Mucosa of rectum (tissue), 2 donors: ENCODE results near the gene NIFK.
"Not testable (repeated sequence)": the region's sequence is repeated elsewhere in the genome, so short reads cannot be mapped to it uniquely, and the experiment has no call there.

ENCODE experiments used
- H3K27ac ChIP-seq, 2 donors: one replicate each; pipeline ENCODE4 v1.7.0; 2013; ENCODE audit warnings: inconsistent platforms in 2 of 2, low read depth in 2 of 2, low read length in 2 of 2
- H3K27me3 ChIP-seq, 2 donors: one replicate each; pipeline ENCODE4 v1.7.0; 2013; ENCODE audit warnings: low read length in 2 of 2; ENCODE audit not compliant: control insufficient read depth in 2 of 2, insufficient read depth in 2 of 2
- H3K36me3 ChIP-seq, 2 donors: one replicate each; pipeline ENCODE4 v1.7.0; 2013; ENCODE audit warnings: low read length in 2 of 2; ENCODE audit not compliant: control insufficient read depth in 2 of 2, insufficient read depth in 2 of 2
- H3K4me1 ChIP-seq, 2 donors: one replicate each; pipeline ENCODE4 v1.7.0; 2013; ENCODE audit warnings: low read length in 2 of 2, mild to moderate bottlenecking in 1 of 2; ENCODE audit not compliant: control insufficient read depth in 2 of 2, insufficient read depth in 2 of 2
- H3K4me3 ChIP-seq, 2 donors: one replicate each; pipeline ENCODE4 v1.7.0; 2013; ENCODE audit warnings: low read length in 2 of 2
- H3K9ac ChIP-seq, 2 donors: one replicate each; pipeline ENCODE4 v1.7.0; 2013; ENCODE audit warnings: low read length in 2 of 2, low read depth in 1 of 2, mild to moderate bottlenecking in 1 of 2
- H3K9me3 ChIP-seq, 2 donors: one replicate each; pipeline ENCODE4 v1.7.0; 2013; ENCODE audit warnings: low read length in 2 of 2; ENCODE audit not compliant: control insufficient read depth in 2 of 2
- donor health status: healthy.
- donor health status: Normal muscosa, but diverticular disease.

Gene NIFK

DNA sequence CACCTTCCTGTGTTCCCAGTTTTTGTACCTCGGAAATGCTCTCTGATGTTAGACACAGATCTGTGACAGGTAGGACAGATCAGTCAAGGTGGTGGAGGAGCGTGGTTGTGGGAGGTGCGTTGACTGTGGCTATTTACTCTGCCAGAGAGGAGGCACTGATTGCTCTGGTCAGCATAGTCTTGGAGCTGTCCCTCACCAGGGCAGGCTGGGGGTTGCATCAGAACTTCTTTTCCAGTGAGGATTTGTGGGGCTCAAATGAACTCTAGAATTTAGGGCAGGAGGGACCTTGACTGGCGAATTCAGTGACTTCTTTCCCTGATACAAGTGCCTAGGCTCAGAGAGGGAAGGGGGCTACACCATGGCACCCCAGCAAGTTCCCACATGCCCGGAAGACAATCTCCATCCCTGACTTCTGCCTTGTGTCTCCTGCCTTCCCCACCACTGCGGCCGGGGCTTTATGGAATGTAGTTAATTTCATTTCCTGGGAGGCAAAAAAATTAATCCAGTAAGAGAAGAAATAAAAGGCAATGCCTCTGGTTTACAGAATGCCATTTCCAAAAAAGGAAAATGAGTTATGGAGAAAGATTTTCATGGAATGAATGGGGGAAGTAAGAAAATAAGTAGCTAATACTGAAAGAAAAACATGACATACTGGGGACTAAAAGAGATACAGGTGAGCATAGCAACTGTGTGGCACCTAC lies 26.1 kb downstream of the NIFK start:
- Histone ChIP-seq H3K9me3 (no peaks in the 10 kb centered on the region), H3K27ac (no peak overlapping the region), H3K4me3 (no peak overlapping the region), H3K4me1 (peaks cover 0 to 3% of the 10 kb centered on the region in 2 donors), H3K36me3 (no peaks in the 10 kb centered on the region), H3K9ac (no peak overlapping the region), H3K27me3 (no peaks in the 10 kb centered on the region)

DNA sequence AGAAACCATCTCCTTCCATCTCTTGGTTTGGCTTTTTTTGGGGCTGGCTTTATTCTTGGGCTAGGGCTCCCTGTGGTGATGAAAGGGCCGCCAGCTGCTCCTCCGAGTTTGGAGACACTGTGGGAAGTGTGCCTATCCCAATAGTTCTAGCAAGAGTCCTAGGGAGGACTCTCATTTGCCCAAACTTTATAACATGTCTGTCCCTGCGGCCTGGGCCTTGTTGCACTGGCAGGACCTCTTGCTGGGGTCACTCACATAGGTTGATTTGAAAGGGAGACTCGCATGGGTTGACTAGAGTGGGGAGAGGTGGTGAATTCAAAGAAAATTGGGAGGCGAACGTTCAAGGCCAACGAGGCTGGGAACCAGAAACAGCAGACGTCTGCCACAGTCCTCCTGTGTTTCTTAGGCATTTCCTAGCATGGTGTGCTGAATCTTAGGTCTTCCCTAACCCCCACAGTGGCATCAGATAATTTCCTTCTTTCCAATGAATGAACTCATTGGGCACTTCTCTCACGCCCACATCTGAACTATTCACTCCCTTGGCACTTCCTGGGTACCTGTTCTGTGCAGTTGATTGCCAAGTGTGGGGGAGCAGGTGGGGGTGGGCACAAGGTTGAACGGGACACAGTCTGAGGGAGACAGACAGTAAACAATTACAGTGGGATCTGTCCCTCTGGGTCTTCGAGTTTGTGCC lies 26.8 kb downstream of the NIFK start:
- Histone ChIP-seq H3K4me1 (peaks cover 0 to 3% of the 10 kb centered on the region in 2 donors), H3K9ac (no peak overlapping the region), H3K4me3 (no peak overlapping the region), H3K9me3 (no peaks in the 10 kb centered on the region), H3K36me3 (no peaks in the 10 kb centered on the region), H3K27me3 (no peaks in the 10 kb centered on the region), H3K27ac (no peak overlapping the region)

DNA sequence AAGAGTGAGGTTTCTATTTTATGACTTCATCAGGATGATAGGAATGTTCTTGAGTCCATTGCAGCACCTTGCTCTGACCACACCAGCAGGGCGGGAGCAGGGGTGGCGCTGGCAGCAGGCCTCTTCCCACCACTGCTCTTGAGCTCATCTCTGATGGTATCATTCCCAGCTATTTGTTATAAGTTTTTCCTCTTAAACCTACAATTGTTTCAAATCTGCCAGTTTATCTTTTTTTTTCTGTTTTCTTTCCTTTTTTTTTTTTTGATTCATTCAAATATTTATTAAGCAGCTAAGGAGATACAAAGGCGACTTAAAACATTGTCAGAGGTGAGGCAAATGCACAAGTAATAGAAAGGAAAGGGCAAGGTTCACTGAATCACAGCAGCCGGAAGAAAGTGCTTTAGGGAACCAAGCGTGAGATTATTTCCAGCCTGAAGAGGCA lies 28.7 kb downstream of the NIFK start:
- peaks cover 0 to 3% of the 10 kb centered on the region in 2 donors for H3K4me1 ChIP-seq
- H3K36me3 ChIP-seq: no peaks in the 10 kb centered on the region
- H3K27ac ChIP-seq: peak overlapping the region; percentile 70 to 76
- no peak overlapping the region for H3K9ac ChIP-seq
- H3K27me3 ChIP-seq: no peaks in the 10 kb centered on the region
- H3K4me3 ChIP-seq: peak overlapping the region; percentile 28 to 61
- no peaks in the 10 kb centered on the region for H3K9me3 ChIP-seq

DNA sequence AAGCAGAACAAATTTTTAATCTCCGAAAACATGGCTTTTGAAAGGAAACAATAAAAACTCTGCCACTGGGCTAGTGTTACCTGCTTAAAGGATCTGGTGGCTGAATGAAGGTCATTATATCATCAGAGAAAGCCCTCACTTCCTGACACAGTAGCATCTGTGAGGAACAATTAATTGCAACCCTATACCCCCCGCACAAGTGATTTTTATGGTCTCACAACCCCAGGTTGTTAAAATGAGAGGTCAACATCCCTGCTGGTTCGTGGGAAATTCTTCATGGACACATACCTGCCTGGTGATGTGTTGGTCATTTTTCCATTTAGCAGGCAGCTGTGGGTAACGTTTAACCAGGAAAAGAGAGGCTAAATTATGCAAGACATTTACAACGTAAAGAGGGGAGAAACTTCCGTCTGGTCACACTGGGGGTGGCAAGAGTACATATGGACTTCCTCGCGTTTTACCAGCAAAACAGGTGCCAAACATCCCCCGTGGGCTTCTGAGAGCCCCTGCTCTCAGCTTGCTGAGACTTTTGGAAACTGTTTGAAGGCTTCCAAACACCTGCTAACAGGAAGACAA lies 29.2 kb downstream of the NIFK start:
- peak overlapping the region; percentile 28 to 61 for H3K4me3 ChIP-seq
- H3K9me3 ChIP-seq: no peaks in the 10 kb centered on the region
- no peaks in the 10 kb centered on the region for H3K36me3 ChIP-seq
- no peak overlapping the region for H3K9ac ChIP-seq
- peak overlapping the region; percentile 70 to 76 for H3K27ac ChIP-seq
- peaks cover 0 to 3% of the 10 kb centered on the region in 2 donors for H3K4me1 ChIP-seq
- H3K27me3 ChIP-seq: no peaks in the 10 kb centered on the region

DNA sequence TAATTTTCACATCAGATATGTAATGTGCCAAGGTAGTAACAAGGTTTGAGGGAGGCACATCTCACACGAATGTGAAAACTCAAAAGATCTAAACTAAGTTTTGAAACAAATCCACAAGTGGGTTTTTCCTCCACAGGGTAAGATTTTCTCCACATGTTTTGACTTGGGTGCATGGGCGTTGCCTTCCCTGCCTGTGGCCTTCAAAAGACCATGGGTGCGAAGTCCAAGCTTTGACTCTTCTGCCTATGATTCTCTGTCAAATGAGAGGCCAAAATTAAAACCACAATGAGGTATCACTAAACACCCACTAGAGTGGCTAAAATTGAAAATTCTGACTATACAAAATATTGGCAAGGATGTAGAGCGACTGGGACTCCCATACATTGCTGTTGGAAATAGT lies 30.7 kb downstream of the NIFK start:
- no peak overlapping the region for H3K9ac ChIP-seq
- no peaks in the 10 kb centered on the region for H3K27me3 ChIP-seq
- no peak overlapping the region for H3K27ac ChIP-seq
- H3K9me3 ChIP-seq: no peaks in the 10 kb centered on the region
- no peaks in the 10 kb centered on the region for H3K36me3 ChIP-seq
- no peak overlapping the region for H3K4me3 ChIP-seq
- peaks cover 0 to 3% of the 10 kb centered on the region in 2 donors for H3K4me1 ChIP-seq

DNA sequence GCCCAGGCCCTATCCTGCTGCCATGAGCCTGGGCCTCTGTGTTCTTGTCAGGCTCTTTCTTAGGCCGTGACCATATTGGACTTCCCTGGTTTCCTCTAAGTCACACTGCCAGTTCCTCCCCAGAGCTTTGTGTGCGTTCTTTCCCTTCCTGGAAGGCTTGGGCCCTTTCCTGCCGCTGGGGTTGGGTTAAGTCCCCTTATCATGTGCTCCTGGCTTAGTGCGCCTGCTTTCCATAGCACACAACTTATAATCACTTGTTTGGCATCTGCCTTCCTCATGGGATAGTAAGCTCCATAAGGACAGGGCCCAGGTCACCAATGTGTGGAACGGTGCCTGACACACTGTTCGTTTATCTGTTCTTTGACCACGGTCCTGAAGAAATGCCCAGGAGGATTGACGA lies 31.3 kb downstream of the NIFK start:
- H3K9me3 ChIP-seq: no peaks in the 10 kb centered on the region
- H3K4me3 ChIP-seq: no peak overlapping the region
- H3K4me1 ChIP-seq: peaks cover 0 to 3% of the 10 kb centered on the region in 2 donors
- no peaks in the 10 kb centered on the region for H3K27me3 ChIP-seq
- no peak overlapping the region for H3K9ac ChIP-seq
- H3K27ac ChIP-seq: no peak overlapping the region
- no peaks in the 10 kb centered on the region for H3K36me3 ChIP-seq

DNA sequence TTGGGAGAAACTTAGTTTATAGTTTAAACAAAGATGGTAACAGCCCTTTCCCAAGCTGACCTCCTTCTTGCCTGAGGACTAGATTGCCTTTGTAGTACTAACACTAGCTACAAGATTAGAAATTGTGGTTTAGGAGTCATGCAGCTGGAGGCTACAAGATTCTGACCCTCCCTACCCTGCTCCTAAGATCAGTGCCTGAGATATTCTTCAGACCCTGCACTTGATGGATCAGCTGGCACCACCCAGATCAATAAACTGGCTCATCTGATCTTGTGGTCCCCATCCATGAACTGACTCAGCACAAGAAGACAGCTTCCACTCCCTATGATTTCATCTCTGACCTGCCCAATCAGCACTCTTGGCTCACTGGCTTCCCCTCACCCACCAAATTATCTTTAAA lies 34.9 kb downstream of the NIFK start:
- H3K27ac ChIP-seq, H3K9ac ChIP-seq, H3K36me3 ChIP-seq, H3K4me3 ChIP-seq, H3K27me3 ChIP-seq, H3K4me1 ChIP-seq, H3K9me3 ChIP-seq: not testable (repeated sequence)

DNA sequence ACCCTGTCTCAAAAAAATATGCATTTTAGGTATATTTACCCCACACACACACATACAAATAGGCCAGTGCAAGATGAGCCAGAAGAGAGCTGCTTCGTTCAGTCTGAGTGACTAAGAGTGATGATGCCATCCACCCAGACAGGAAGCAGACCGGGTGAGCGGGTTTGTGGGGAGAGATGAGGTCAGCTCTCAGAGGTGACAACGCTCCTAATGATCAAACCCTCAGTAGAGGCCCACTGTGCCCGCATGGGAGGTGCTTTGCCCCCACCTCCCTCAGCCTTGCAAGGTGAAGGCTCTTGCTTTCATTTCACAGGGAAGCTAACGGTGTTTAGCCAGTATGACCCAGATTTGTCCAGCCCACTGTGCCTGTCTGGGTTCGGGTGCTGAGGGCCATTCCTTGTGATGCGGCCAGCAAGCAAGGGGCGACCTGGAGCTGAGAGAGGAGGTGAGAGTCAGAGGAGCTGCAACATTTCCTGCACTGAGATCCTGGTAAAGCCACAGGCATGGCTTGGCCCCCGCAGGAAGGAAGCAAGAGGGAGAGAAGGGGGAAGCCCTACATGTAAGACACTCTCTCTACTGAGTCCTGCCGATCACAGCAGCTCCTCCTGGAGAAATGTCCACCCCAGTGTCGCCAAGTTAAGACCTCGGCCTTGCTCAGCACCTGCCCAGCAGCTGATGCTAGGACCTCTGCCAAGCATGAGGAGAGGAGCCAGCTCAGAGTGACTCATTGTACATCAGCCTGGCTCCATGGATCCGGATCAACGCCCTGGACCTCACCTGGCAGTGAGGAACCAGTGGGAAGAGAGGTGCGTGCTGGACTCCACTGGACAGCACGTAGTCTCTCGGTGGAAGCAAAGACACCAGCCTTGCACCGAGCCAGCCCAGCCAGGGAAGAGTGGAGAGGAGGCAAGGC lies 37.0 kb downstream of the NIFK start:
- H3K36me3 ChIP-seq: no peaks in the 10 kb centered on the region
- H3K9me3 ChIP-seq: no peaks in the 10 kb centered on the region
- H3K27me3 ChIP-seq: no peaks in the 10 kb centered on the region
- H3K4me3 ChIP-seq: peak overlapping the region in 1 of 2 donors; percentile 31
- H3K27ac ChIP-seq: peak overlapping the region in 1 of 2 donors; percentile 43
- H3K9ac ChIP-seq: no peak overlapping the region
- H3K4me1 ChIP-seq: peaks cover 0 to 4% of the 10 kb centered on the region in 2 donors

DNA sequence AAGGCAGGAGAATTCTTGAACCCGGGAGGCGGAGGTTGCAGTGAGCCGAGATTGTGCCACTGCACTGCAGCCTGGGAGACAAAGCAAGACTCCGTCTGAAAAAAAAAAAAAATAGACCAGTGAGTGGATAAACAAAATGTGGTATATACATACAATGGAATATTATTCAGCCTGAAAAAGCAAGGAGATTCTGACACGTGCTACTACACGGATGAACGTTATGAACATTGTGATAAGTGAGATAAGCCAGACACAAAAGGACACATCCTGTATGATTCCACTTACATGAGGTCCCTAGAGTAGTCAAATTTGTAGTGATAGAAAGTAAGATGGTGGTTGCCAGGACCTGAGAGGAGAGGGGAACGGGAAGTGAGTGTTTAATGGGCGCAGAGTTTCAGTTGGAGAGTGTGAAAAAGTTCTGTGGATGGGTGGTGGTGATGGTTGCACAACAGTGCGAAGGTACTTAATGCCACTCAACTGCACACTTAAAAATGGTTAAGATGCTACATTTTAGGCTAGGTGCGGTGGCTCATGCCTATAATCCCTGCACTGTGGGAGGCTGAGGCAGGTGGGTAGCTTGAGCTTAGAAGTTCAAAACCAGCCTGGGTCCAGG lies 38.3 kb downstream of the NIFK start:
- Histone ChIP-seq H3K9me3 (no peaks in the 10 kb centered on the region), H3K9ac (no peak overlapping the region), H3K27ac (no peak overlapping the region), H3K27me3 (no peaks in the 10 kb centered on the region), H3K4me3 (no peak overlapping the region), H3K4me1 (peaks cover 0 to 4% of the 10 kb centered on the region in 2 donors), H3K36me3 (no peaks in the 10 kb centered on the region)
